ENCODE measurements around the gene COMMD1. TPM values are rescaled to one million over a fixed set of nuclear protein-coding genes. Genes with fewer than 3 reads are reported as not detected.
"Not testable (repeated sequence)": the region's sequence is repeated elsewhere in the genome, so short reads cannot be mapped to it uniquely, and the experiment has no call there.

COMMD1 gene
- total RNA-seq, 1 experiment from 2014 or later, result 50.7 TPM

DNA sequence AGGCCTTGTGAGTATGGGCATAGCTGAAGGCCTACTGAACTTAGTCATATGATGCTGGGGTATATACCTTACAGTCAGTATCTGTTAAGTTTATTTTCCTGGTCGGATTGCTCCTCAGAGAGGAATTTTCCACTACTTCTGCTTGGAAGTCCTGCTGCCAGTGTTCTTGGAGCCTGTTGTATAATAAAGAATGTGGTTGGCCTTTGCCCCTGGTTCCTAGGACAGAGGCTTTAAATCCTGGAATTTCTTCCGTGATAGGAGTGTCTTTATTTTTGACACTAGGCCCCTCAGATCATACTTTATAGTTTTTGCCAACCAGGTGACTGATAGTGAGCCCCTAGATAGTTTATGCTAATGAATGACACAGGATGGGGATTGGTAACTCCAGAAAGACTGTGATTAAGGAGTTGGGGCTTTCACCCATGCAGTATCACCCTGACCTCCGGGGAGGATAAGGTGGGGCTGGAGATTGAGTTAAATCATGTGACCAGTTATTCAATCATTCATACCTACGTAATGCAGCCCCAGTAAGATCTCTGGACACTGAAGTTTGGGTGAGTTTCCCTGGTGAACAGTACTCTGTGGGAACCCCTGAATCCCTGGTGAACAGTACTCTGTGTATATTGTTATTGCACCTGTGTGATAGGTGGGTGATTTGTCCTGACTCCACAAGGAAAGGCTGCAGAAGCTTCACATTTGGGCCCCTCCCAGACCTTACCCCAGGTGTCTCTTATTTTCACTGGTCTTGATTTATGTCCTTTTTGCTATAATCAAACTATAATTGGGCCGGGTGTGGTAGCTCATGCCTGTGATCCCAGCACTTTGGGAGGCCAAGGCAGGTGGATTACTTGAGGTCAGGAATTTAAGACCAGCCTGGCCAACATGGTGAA, 56.9 kb downstream of the COMMD1 start:
- no peak for DNase-seq (ENCODE audit: low spot score)

DNA sequence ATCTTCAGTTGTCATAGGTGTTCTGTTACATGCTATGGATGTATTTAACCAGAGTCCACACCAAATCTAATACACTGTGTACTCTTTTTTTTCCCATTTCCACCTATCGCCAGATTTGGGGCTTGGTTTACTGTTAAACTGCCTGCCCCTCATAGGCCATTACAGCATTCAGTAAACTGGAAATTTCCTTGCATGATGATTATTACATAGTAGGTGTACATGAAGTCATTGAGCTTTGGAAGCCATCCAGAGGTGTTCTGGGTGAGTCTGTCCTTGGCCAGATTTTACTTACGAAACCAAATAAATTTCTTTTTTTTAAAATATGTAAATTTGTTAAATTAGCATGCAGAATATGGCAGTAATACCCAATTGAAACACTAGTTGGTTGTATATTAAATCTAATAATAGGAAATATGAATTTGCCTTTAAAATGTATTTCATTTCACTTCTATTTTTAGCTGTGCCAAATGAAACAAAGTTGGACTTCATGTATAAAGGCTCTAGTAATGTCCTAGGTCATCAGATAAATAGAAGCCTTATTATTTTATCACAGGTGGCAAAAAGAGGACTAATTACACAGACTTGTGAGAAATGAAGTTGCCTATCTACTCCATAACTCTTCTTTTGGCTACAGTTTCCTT, 60.7 kb downstream of the COMMD1 start:
- DNase-seq (ENCODE audit: low spot score), result no peak

DNA sequence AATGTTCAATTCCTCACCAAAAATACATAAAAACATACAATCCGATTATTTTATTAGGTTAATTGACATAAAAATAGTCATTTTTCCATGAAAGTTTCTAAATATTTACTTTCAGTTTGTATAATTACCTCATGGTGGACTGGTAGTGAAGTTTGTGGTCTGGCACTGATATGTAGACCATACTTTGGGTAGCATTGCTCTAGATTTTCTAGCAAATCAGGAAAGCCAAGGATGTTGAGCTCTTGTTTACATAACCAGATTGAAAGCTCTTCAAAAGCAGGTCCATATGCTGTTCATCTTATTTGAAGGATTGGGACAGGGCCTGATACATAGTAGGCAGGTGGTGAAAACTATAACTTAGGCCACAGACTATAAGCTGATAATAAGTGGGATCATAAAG, 61.8 kb downstream of the COMMD1 start:
- DNase-seq (ENCODE audit: low spot score), result no peak

DNA sequence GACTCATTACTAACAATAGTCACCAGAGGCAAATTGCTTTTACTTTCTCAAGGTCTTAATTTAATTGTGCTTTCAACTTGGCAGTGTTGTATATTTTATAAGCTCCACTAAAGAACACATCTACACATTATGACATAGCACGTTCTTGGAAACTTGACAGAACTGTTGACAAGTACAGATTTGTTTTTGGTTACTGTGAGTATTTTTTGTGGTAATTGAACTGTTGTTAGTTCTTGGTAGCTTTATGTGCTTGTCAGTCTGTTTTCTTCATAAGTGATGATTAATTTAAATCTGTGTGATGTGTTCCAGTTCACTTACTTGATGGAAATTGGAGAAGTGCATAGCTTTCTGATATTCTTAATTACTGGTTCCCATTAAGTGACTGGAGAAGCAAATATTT, 63.9 kb downstream of the COMMD1 start:
- DNase-seq (ENCODE audit: low spot score), result no peak

DNA sequence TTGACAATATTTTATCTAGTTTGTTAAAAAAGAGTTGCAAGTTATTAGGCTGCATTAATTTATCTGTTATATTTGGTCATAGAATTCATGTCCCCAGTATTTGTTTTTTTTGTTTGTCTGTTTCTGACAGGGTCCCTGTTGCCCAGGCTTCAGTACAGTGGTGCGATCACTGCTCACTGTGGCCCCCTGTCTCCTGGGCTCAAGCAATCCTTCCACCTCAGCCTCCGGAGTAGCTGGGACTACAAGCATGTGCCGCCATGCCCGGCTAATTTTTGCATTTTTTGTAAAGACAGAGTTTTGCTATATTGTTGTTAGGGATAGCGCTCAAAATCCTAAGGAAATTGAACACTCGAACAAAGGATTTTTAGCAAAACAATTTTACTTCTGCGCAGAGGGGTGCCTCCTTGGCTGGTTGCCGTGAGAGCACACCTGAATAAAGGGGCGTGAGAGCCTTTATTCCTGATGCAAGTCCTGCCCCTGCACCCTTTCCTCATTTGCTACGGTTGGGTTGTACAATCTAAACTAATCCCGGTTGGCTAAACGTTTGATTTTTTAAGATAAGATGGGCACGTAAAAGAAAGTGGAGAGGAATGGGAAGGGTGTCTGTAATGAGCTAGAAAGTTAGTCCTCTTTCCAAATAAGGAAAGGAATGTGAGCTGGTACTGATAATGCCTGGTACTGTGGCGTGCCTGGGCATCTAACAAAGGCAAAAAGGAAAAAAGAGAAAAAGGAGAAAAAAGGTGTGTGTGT, 65.5 kb downstream of the COMMD1 start:
- DNase-seq (ENCODE audit: low spot score), result peak; percentile 39

DNA sequence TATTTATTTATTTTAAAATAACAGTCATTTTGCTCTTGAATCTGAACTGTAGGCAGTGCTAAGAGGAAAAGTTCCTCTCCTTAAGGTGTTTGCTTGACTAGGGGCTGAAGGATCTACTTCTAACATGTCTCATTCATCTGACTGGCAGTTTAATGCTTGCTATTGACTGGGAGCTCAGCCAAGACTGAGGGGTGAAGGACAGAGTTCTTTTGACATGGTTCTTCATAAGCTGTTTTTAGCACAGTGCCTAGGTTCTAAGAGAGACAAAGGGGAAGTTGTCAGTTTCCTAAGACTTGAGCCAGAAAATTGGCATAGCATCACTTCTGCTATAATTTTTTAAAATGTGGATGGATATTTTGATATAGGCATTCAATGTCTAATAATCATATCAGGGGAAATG, 73.0 kb downstream of the COMMD1 start:
- DNase-seq (ENCODE audit: low spot score), result no peak

DNA sequence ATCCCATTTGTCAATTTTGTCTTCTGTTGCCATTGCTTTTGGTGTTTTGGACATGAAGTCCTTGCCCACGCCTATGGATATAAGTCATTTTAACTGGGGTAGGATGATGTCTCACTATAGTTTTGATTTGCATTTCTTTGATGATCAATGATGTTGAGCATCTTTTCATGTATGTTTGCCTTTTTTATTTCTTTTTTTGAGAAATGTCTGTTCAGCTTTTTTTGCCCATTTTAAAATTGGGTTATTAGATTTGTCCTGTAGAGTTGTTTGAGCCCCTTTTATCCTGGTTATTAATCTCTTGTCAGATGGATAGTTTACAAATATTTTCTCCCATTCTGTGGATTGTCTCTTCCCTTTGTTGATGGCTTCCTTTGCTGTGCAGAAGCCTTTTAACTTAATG, 75.3 kb downstream of the COMMD1 start:
- DNase-seq (ENCODE audit: low spot score), result no peak

DNA sequence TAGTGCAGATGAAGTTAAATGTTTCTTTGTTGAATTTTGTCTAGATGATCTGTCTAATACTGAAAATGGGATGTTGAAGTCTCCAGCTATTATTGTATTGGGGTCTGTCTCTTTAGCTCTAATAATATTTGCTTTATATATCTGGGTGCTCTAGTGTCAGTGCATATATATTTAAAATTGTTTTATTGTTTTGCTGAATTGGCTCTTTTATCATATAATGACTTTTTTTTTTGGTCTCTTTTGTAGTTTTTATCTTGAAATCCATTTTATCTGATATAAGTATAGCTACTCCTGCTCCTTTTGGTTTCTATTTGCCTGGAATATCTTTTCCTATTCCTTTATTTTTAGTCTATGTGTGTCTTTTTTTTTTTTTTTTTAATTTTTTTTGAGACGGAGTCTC, 79.2 kb downstream of the COMMD1 start:
- DNase-seq (ENCODE audit: low spot score), result no peak

DNA sequence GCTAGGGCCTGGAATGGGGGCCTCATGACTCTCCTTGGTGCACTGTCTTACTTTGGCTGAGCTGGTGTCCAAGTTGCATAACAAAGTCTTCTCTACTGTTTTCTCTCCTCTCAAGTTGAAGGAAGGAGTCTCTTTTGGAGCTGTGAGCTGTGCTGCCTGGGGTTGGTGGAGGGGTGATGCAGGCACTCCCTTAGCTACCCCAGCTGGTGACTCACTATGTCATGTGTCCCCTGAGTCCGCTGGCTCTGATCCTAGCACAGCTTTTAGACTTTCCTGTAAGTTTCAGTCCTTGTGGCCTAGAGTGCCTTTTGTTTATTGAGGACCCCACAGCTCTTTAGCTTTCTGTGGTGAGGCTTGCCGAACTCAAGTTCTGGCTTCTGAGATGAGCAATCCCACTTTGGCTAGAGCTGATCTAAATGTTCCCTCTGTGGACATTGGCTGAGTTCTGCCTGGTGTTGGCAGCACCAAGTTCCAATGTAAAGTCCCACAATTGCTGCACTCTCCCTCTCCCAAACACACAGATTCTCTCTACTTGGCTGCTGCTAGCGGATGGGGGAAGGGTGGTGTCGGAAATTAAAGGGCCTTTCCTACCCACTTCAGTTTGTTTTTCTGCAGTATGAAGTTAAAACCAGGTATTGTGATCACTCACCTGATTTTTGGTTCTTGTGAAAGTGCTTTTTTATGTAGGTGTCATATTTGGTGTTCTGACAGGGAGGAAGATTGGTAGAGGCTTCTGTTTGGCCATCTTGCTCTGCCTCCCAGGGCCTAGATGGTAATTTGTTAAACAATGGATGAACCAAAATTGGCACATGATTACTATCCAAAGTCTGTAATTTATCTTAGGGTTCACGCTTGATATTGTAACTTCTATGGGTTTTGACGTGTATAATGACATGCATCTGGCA, 83.2 kb downstream of the COMMD1 start:
- DNase-seq (ENCODE audit: low spot score), result peak; percentile 90

DNA sequence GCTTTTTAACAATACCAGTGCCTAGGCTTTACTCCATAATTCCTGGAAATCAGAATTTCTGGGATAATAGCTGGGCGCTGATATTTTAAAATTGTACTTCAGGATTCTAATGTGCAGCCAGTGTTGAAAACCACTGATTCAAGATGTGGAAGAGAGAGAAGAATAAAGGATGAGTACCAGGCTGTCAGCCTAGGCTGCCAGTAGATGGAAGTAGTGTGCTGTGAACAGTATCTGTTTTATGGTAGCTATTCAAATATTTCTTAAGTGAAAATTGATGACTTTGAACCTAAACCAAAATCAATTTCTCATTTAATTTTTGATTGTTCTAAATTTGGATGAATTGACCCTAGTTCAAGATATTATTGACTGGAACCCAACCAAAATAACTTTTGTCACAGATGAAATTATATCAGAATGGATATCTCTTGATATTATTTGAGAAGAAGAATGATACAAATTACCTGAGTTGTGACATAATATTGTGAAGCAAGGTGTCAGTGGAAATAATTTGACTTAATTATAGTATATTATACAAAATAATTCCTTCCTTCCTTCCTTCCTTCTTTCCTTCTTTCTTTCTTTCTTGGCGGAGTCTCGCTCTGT, 88.0 kb downstream of the COMMD1 start:
- peak; percentile 47 for DNase-seq (ENCODE audit: low spot score)

DNA sequence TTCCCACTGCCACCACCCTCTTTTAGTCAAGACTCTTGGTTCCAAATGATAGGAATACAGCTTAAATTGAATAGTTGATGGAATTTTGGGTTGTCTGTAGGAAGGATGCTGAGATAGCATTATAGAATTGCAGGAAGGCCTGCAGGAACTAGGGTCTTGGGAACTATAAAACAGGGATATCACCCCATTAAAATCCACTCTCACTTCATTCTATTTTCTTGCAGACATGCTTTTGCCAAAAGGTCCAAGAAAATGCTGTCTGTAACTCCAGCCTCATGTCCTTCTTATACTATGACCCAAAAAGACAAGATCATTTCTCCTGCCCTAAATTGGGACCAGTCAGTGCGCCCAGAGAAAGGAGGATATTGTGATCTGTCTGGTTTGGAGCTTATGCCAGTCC, 89.1 kb downstream of the COMMD1 start:
- DNase-seq (ENCODE audit: low spot score), result no peak

DNA sequence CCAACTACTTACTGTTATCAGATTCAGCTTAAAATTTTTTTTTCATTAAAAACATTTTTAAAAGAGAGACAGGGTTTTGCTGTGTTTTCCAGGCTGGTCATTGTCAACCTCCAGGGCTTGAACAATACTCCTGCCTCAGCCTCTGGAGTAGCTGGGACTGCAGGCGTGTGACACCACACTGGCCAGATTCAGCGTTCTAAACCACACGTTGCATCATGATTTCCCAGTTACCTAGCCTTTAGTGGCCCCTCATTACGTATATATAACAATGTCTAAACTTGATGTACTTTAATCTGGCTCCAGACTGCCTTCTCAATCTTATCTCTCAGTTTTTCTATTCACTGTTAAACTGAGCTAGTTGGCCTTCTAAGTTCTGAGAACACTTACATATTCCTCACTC, 89.6 kb downstream of the COMMD1 start:
- no peak for DNase-seq (ENCODE audit: low spot score)

DNA sequence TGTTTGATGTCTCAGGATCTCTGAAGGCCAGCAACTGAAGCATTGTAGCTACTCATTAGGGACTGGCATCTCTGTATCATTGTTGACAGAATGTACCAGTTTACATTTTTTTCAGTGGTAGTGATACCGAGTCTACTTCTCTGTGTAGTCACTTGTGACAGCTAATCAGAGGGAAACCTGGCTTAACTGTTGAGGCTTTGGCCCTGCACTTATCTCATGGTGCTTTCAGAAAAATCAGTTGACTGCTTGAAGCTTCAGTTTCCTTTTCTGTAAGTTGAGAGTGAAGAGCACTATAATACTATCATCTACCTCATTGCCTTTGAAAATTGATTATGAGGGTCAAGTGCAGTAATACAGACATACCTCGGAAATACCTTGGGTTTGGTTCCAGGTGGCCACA, 90.0 kb downstream of the COMMD1 start:
- no peak for DNase-seq (ENCODE audit: low spot score)

DNA sequence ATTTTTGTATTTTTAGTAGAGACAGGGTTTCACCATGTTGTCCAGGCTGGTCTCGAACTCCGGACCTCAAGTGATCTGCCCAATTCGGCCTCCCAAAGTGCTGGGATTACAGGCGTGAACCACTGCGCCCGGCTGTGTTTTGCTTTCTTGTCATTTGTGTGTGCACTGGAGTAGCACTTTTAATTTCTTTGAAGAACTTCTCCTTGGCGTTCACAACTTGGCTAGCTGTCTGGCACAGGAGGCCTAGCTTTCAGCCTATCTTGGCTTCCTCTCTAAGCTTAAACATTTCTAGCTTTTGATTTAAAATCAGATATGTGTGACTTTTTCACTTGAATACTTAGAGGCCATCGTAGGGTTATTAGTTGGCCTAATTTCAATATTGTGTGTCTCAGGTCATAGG, 93.0 kb downstream of the COMMD1 start:
- DNase-seq (ENCODE audit: low spot score), result no peak

DNA sequence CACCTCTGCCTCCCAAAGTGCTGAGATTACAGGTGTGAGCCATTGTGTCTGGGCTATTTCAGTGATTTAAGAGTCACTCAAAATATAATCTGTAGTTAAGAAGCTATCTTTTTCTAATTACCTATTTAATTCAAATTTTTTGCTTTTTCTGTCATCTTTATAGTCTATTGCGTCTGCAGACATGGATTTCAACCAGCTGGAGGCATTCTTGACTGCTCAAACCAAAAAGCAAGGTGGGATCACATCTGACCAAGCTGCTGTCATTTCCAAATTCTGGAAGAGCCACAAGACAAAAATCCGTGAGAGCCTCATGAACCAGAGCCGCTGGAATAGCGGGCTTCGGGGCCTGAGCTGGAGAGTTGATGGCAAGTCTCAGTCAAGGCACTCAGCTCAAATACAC, 95.1 kb downstream of the COMMD1 start:
- no peak for DNase-seq (ENCODE audit: low spot score)

DNA sequence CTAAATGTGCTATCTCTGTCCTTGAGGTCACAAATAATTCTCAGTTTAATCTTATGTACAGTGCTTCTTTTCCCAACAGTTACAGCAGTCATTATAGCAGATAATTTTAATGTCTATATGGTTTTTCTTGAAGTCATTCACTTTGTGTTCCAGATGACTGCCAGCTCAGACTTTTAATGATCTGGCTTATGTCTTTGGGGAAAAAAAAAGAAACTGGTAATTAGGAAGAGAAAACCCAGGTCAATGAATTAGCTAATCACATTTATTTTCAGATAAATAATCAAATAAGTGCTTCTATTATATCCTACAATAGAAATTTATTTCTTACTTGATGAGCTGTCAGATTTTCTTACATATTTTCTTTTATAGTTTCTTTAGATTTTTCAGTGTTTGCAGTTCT, 96.0 kb downstream of the COMMD1 start:
- DNase-seq (ENCODE audit: low spot score), result no peak

DNA sequence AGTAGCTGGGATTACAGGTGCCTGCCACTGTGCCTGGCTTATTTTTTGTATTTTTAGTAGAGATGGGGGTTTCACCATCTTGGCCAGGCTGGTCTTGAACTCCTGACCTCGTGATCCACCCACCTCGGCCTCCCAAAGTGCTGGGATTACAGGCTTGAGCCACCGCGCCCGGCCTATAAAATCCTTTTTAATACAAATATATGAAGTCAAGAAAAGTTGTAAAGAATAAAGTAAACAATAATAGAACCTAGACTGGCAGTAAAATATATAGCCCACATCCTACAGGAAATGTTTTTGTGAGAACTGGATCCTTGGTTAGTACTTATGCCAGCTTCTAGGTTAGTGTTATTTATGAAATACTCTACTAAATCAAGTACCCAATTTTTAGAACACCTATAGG, 99.0 kb downstream of the COMMD1 start:
- DNase-seq (ENCODE audit: low spot score), result not testable (repeated sequence)

DNA sequence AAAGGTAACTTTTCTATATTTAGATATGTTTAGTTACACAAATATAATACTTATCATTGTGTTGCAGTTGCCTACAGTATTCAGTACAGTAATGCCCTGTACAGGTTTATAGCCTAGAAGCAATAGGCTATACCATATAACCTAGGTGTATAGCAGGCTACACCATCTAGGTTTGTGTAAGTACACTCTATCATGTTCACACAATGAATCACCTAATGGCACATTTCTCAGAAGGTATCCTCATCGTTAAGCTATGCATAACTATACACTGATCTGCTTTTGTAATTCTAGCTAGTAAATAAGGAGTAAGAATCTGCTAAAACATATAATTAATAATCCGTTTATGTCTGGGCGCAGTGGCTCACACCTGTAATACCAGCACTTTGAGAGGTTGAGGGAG, 102.1 kb downstream of the COMMD1 start:
- DNase-seq (ENCODE audit: low spot score), result no peak

DNA sequence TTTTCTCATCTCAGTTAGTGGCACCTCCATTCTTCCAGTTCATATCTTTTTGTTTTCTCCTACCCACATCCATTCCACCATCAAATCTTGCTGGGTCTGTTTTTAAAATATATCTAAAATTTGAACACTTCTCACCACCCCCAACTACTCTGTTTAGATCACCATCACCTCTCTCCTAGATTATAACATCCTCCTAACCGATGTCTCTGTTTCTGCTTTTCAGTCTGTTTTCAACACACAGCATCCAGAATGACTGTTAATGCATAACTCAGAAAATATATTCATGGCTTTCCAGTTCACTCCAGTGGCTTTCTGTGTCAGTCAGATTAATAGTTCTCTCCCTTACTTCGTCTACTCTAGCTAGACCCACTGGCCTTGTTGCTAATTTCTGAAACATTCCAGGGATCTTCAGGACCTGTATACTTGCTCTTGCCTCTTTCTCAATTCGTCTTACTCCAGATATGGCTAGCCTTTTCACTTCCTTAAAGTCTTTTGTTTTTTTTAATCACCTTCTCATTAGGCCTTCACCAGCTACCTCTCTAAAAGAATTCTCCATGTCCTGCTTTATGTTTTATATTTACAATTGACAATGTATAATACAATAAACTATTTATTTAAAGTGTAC, 105.3 kb downstream of the COMMD1 start:
- DNase-seq (ENCODE audit: low spot score), result no peak

DNA sequence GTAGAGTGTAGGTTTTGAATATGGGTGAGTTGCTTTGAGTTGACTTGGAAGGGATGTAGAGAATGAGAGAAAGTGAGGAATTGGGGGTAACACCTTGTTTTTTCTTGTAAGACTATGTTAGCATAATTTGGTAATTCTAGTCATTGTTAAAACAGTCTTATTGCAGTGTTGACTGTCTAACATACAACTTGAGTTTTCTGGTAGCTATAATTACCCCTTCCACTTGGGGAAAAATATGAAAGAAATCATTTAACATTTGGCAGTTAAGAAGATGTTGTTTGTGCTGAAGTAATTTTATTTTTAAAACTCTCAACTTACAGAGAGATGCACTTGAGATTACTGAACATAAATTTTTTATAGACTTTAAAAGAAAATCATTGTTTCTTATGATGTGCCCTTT, 108.2 kb downstream of the COMMD1 start:
- no peak for DNase-seq (ENCODE audit: low spot score)

DNA sequence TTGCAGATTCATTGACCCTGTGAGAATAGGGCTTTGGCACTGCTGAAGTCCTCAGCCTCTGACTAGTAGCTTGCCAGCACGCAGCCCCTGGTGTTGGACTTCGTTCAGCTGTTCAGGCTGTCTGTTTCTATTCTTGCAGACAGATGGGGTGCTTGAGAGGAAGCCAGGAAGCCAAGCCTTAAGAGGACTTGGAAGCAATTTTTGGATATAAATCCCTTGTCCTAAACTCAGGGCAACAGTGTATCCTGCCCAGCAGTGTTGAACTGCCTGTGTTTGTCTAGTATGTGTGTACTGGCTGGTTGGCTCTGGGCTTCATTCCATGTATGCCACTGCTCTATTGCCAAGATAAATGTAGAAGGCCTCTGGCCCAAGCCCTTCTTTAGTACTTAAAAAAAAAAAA, 108.6 kb downstream of the COMMD1 start:
- DNase-seq (ENCODE audit: low spot score), result no peak
